ENCODE results near the gene CENPX.

CENPX gene

GRCh38 chr17:82016061-82016874, 6.4 kb downstream of the CENPX start:
- Histone ChIP-seq H3K4me3 (ENCODE audit: low read depth, low read length) (no peak overlapping the region), H3K36me3 (peaks cover 8% of the 10 kb centered on the region), H3K27me3 (no peaks in the 10 kb centered on the region), H3K9me3 (no peaks in the 10 kb centered on the region), H3K4me1 (peaks cover 27% of the 10 kb centered on the region)
- TF ChIP-seq, protein P1, sequence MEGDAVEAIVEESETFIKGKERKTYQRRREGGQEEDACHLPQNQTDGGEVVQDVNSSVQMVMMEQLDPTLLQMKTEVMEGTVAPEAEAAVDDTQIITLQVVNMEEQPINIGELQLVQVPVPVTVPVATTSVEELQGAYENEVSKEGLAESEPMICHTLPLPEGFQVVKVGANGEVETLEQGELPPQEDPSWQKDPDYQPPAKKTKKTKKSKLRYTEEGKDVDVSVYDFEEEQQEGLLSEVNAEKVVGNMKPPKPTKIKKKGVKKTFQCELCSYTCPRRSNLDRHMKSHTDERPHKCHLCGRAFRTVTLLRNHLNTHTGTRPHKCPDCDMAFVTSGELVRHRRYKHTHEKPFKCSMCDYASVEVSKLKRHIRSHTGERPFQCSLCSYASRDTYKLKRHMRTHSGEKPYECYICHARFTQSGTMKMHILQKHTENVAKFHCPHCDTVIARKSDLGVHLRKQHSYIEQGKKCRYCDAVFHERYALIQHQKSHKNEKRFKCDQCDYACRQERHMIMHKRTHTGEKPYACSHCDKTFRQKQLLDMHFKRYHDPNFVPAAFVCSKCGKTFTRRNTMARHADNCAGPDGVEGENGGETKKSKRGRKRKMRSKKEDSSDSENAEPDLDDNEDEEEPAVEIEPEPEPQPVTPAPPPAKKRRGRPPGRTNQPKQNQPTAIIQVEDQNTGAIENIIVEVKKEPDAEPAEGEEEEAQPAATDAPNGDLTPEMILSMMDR (IDR thresholded peaks at IDR 0.05; ENCODE audit: low read depth, low read length): no peak
- DNase-seq: no peak

DNA sequence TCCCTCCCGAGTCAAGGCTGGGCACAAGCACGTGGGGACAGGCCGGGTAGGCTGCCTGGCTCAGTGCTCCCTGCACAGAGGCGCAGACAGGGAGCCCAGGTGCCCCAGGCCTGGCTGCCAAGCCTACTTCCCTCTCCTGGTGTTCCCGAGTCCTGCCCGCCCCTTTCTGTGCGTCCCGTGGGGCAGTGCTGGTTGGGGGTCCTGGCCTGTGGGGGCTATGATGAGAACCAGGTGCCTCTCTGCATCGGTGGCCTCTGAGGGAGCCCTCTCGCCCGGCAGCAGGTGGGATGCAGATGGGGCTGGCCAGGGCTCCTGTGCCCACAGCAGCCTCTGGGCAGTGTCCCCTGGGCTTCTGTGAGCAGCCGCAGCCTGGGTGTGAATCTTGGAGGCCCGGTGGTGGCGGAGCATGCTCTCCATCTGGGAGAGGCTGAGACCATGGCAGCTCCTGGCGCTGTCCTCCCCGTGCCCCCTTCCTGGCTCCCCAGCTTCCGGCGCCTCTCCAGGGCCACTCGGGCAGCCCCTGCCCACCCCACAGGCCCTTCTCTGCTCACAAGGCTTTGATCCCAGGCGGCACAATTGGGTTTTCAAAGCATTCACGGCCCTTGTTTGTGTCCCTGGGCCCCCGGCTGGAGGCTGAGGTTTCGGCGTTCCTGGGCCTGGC, 7.2 kb downstream of the CENPX start:
- Histone ChIP-seq H3K4me3 (ENCODE audit: low read depth, low read length) (no peak overlapping the region), H3K4me1 (peaks cover 23% of the 10 kb centered on the region), H3K36me3 (peaks cover 8% of the 10 kb centered on the region), H3K9me3 (no peaks in the 10 kb centered on the region), H3K27me3 (no peaks in the 10 kb centered on the region)
- DNase-seq: no peak
- TF ChIP-seq, protein P1 (IDR thresholded peaks at IDR 0.05; ENCODE audit: low read depth, low read length): no peak

GRCh38 chr17:82014971-82015310, 7.7 kb downstream of the CENPX start:
- Histone ChIP-seq H3K36me3 (peaks cover 8% of the 10 kb centered on the region), H3K27me3 (no peaks in the 10 kb centered on the region), H3K4me1 (peaks cover 23% of the 10 kb centered on the region), H3K9me3 (no peaks in the 10 kb centered on the region), H3K4me3 (ENCODE audit: low read depth, low read length) (no peak overlapping the region)
- TF ChIP-seq, protein P1 (IDR thresholded peaks at IDR 0.05; ENCODE audit: low read depth, low read length): no peak
- no peak for DNase-seq

GRCh38 chr17:82014432-82014831, 8.2 kb downstream of the CENPX start:
- H3K36me3 ChIP-seq: peaks cover 8% of the 10 kb centered on the region
- TF ChIP-seq, protein P1 (IDR thresholded peaks at IDR 0.05; ENCODE audit: low read depth, low read length): no peak
- H3K4me3 ChIP-seq (ENCODE audit: low read depth, low read length): no peak overlapping the region
- H3K9me3 ChIP-seq: no peaks in the 10 kb centered on the region
- DNase-seq: no peak
- no peaks in the 10 kb centered on the region for H3K27me3 ChIP-seq
- H3K4me1 ChIP-seq: peaks cover 23% of the 10 kb centered on the region

DNA sequence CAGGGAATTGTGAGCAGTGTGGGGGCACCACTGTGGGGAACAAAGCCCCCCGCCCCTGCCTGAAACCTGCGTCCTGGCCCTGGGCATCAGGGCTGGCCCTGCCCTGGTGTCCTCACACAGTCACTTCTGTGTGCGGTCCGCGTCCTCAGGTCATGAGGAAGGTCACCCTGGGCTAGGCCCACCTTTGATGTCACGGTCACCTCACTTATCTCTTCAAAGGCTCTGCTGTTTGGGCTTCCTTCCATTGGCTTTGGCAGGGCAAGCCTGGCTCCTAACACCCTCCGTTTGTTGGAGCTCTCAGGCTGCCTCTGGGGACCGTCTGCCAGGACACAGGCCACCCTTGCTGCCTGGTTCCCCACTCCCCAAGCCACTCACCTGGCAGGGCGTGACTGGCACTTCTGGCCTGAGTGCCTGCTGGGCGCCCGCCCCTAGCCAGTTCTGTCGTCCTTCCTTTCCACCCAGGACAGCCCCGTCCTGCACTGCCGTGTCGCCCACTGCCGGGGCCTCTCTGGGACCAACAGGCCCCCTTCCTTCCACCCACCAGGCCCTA, 8.8 kb downstream of the CENPX start:
- TF ChIP-seq, protein P1 (IDR thresholded peaks at IDR 0.05; ENCODE audit: low read depth, low read length): no peak
- H3K36me3 ChIP-seq: peaks cover 8% of the 10 kb centered on the region
- no peak overlapping the region for H3K4me3 ChIP-seq (ENCODE audit: low read depth, low read length)
- H3K27me3 ChIP-seq: no peaks in the 10 kb centered on the region
- H3K9me3 ChIP-seq: no peaks in the 10 kb centered on the region
- DNase-seq: no peak
- peaks cover 23% of the 10 kb centered on the region for H3K4me1 ChIP-seq

- Histone ChIP-seq H3K4me3 (ENCODE audit: low read depth, low read length) (no peak overlapping the region), H3K27me3 (no peaks in the 10 kb centered on the region), H3K9me3 (no peaks in the 10 kb centered on the region), H3K4me1 (peaks cover 23% of the 10 kb centered on the region), H3K36me3 (peaks cover 5% of the 10 kb centered on the region)
- TF ChIP-seq, protein P1 (IDR thresholded peaks at IDR 0.05; ENCODE audit: low read depth, low read length): no peak
- DNase-seq: peak; percentile 75
These were observed 9.3 kb downstream of the CENPX start for GRCh38 chr17:82013341-82013740.

Data from BE2C (cell line).